T1000 (cell line): ENCODE results near the gene RIC3.

Experiments used
- DNase-seq: peaks from one replicate; lab custom pipeline; 2025; ENCODE audit warnings: mixed read lengths; lab: John Stamatoyannopoulos, UW

Gene RIC3

GRCh38 chr11:8102965-8103364 is 65.9 kb downstream of the RIC3 start:
- no peak for DNase-seq

GRCh38 chr11:8102296-8102915 is 66.4 kb downstream of the RIC3 start:
- no peak for DNase-seq

GRCh38 chr11:8101421-8101820 is 67.4 kb downstream of the RIC3 start:
- DNase-seq, result no peak

GRCh38 chr11:8100605-8101004 is 68.2 kb downstream of the RIC3 start:
- DNase-seq, result no peak

GRCh38 chr11:8100158-8100557 is 68.7 kb downstream of the RIC3 start:
- no peak for DNase-seq

GRCh38 chr11:8099291-8099899 is 69.4 kb downstream of the RIC3 start:
- peak; percentile 32 for DNase-seq

GRCh38 chr11:8098879-8099278 is 69.9 kb downstream of the RIC3 start:
- no peak for DNase-seq

- DNase-seq, result no peak
Observed at GRCh38 chr11:8098361-8098760, 70.5 kb downstream of the RIC3 start.

GRCh38 chr11:8097926-8098325 is 70.9 kb downstream of the RIC3 start:
- no peak for DNase-seq

GRCh38 chr11:8097468-8097867 is 71.4 kb downstream of the RIC3 start:
- no peak for DNase-seq

GRCh38 chr11:8097062-8097461 is 71.8 kb downstream of the RIC3 start:
- DNase-seq, result no peak

GRCh38 chr11:8096575-8096974 is 72.2 kb downstream of the RIC3 start:
- DNase-seq, result no peak

- DNase-seq, result no peak
Observed at GRCh38 chr11:8095806-8096522, 72.9 kb downstream of the RIC3 start.

- DNase-seq, result no peak
Observed at GRCh38 chr11:8095371-8095770, 73.5 kb downstream of the RIC3 start.

GRCh38 chr11:8094656-8095055 is 74.2 kb downstream of the RIC3 start:
- DNase-seq, result no peak

- no peak for DNase-seq
Observed at GRCh38 chr11:8093931-8094575, 74.8 kb downstream of the RIC3 start.

GRCh38 chr11:8092587-8093424 is 76.0 kb downstream of the RIC3 start:
- peak; percentile 25 for DNase-seq

- no peak for DNase-seq
Observed at GRCh38 chr11:8091721-8092120, 77.1 kb downstream of the RIC3 start.

- no peak for DNase-seq
Observed at GRCh38 chr11:8090756-8091155, 78.1 kb downstream of the RIC3 start.

- no peak for DNase-seq
Observed at GRCh38 chr11:8089791-8090510, 78.9 kb downstream of the RIC3 start.

- DNase-seq, result no peak
Observed at GRCh38 chr11:8087756-8088155, 81.1 kb downstream of the RIC3 start.
